ENCODE measurements around the gene CHAC1. TPM values are rescaled to one million over a fixed set of nuclear protein-coding genes. Genes with fewer than 3 reads are reported as not detected.

CHAC1 gene
- total and polyA plus RNA-seq, 4 donors = 0.17 to 11.9 (median 11.6) TPM

DNA sequence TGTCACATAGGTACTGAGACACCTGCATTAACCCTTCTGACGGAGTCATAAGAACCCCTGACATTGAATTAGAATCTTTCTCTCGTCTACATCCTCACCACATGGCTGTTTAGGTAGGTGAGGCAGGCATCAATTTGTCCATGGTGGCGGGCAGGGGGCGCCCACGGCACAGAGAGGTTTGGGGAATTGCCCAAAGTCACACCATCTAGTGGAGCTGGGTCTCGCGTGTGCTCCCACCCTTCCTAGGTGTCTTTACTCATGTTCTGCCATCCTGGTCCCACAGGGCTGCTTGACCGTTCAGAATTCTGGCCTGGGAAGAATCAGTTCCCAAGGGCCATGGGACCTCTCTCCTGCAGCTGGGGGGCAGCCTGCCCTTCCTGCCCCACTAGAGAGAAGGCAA, 38.8 kb upstream of the CHAC1 start:
- DNase-seq = no peak
- 84 to 89% methylated on average over 8 of the region's 8 CpGs for WGBS, 2 donors
- H3K4me1 ChIP-seq (ENCODE audit: control insufficient read depth in 5 of 5, insufficient read depth in 5 of 5, low read length in 5 of 5) = peaks cover 0 to 43% (median 24%) of the 10 kb centered on the region in 5 donors
- no peaks in the 10 kb centered on the region for H3K9me3 ChIP-seq (ENCODE audit: control insufficient read depth in 4 of 4, insufficient read depth in 3 of 4, low read length in 3 of 4)
- no peak overlapping the region for H3K4me3 ChIP-seq
- no peaks in the 10 kb centered on the region for H3K36me3 ChIP-seq (ENCODE audit: control insufficient read depth in 4 of 4, insufficient read depth in 4 of 4, low read length in 4 of 4)
- no peak overlapping the region for H3K9ac ChIP-seq (ENCODE audit: insufficient read depth in 1 of 2, low read length in 2 of 2)
- TF ChIP-seq, protein P1, sequence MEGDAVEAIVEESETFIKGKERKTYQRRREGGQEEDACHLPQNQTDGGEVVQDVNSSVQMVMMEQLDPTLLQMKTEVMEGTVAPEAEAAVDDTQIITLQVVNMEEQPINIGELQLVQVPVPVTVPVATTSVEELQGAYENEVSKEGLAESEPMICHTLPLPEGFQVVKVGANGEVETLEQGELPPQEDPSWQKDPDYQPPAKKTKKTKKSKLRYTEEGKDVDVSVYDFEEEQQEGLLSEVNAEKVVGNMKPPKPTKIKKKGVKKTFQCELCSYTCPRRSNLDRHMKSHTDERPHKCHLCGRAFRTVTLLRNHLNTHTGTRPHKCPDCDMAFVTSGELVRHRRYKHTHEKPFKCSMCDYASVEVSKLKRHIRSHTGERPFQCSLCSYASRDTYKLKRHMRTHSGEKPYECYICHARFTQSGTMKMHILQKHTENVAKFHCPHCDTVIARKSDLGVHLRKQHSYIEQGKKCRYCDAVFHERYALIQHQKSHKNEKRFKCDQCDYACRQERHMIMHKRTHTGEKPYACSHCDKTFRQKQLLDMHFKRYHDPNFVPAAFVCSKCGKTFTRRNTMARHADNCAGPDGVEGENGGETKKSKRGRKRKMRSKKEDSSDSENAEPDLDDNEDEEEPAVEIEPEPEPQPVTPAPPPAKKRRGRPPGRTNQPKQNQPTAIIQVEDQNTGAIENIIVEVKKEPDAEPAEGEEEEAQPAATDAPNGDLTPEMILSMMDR (IDR thresholded peaks at IDR 0.05; ENCODE audit: control extremely low read depth, extremely low read depth) = no peak
- no peaks in the 10 kb centered on the region for H3K27me3 ChIP-seq (ENCODE audit: control insufficient read depth in 3 of 3, insufficient read depth in 3 of 3, low read length in 2 of 3)
- ATAC-seq (ENCODE audit: insufficient read depth, low FRiP score) = no peak
- H3K27ac ChIP-seq (ENCODE audit: low read depth in 1 of 2, low read length in 1 of 2) = peak overlapping the region in 1 of 2 donors; percentile 77

DNA sequence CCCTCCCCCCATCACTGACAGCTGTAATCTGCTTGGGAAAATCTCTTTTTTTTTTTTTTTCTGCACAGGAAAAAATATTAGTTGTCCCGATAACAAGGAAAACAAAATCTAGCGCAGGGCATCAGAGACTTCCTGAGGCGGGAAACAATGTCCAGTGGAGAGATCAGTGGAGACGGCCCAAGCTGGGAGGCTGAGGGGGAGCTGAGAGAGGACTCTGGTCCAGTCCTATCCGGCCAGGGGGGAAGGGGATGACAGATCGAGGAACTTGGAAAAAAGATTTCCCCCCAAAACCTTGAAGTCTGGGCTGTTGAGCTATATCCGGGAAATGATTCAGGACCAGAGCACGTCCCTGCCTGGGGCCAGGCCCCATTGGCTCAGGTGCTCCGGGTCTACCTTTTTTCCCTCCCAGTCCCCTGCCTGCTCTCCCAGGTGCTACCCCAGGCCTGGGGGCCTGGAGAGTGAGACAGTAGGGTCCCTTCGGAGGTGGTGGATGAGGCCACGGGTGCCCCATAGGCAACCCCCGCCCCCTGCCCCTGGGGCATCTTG, 38.1 kb upstream of the CHAC1 start:
- H3K4me1 ChIP-seq (ENCODE audit: control insufficient read depth in 5 of 5, insufficient read depth in 5 of 5, low read length in 5 of 5) = peaks cover 0 to 35% (median 18%) of the 10 kb centered on the region in 5 donors

DNA sequence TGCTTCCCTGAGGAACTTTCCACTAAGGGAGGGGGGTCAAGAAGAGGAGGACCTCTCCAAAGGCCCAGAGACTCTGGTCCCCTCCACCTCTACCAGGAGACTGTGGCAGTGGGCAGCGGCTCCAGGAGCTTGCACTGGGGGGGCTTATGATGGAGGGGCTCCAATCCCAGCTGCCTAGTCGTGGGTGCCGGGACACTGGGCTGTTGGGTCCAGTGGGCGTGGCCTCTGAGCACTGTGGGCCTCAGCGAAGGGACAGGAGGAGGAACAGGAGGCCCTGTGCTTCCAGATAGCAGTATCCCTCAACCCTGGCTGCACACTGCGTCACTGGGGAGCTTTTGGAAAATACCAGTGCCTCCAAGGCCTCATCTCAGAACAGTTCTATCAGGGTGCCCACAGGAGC, 37.6 kb upstream of the CHAC1 start:
- Histone ChIP-seq H3K27ac (ENCODE audit: low read depth in 1 of 2, low read length in 1 of 2) (peak overlapping the region in 1 of 2 donors; percentile 49), H3K4me3 (no peak overlapping the region), H3K27me3 (ENCODE audit: control insufficient read depth in 3 of 3, insufficient read depth in 3 of 3, low read length in 2 of 3) (no peaks in the 10 kb centered on the region), H3K36me3 (ENCODE audit: control insufficient read depth in 4 of 4, insufficient read depth in 4 of 4, low read length in 4 of 4) (no peaks in the 10 kb centered on the region), H3K9me3 (ENCODE audit: control insufficient read depth in 4 of 4, insufficient read depth in 3 of 4, low read length in 3 of 4) (no peaks in the 10 kb centered on the region), H3K4me1 (ENCODE audit: control insufficient read depth in 5 of 5, insufficient read depth in 5 of 5, low read length in 5 of 5) (peaks cover 0 to 33% (median 14%) of the 10 kb centered on the region in 5 donors), H3K9ac (ENCODE audit: insufficient read depth in 1 of 2, low read length in 2 of 2) (no peak overlapping the region)
- WGBS, 2 donors = 66 to 67% methylated on average over 6 of the region's 6 CpGs
- DNase-seq (no peak), ATAC-seq (ENCODE audit: insufficient read depth, low FRiP score) (no peak)
- TF ChIP-seq, protein P1 (IDR thresholded peaks at IDR 0.05; ENCODE audit: control extremely low read depth, extremely low read depth) = no peak

More for the DNA sequence above, 38.1 kb upstream of the CHAC1 start:
- Histone ChIP-seq H3K27ac (ENCODE audit: low read depth in 1 of 2, low read length in 1 of 2) (peak overlapping the region in 1 of 2 donors; percentile 77), H3K4me3 (no peak overlapping the region), H3K9me3 (ENCODE audit: control insufficient read depth in 4 of 4, insufficient read depth in 3 of 4, low read length in 3 of 4) (no peaks in the 10 kb centered on the region), H3K36me3 (ENCODE audit: control insufficient read depth in 4 of 4, insufficient read depth in 4 of 4, low read length in 4 of 4) (no peaks in the 10 kb centered on the region), H3K9ac (ENCODE audit: insufficient read depth in 1 of 2, low read length in 2 of 2) (no peak overlapping the region), H3K27me3 (ENCODE audit: control insufficient read depth in 3 of 3, insufficient read depth in 3 of 3, low read length in 2 of 3) (no peaks in the 10 kb centered on the region)
- TF ChIP-seq, protein P1 (IDR thresholded peaks at IDR 0.05; ENCODE audit: control extremely low read depth, extremely low read depth) = no peak
- DNase-seq (no peak), ATAC-seq (ENCODE audit: insufficient read depth, low FRiP score) (no peak)
- WGBS, 2 donors = 72 to 80% methylated on average over 12 of the region's 12 CpGs

DNA sequence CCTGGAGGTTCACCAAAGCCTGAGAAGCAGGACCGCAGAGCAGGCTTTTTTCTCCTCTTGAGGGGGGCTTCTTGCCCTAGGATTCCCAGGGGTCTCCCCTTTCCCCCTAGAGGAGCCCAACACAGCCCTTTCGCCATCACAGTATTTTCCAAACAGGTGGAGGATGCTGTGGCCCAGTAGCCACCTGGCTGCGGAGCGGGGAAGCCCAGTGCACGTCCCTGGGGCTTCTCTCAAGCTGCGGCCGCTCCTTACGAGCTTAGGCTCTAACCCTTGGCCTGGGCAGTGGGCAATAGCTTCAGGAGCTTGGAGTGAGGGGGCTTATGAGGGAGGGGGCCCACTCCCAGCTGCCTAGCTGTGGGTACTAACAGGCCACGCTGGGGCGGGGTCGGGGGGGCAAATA, 35.7 kb upstream of the CHAC1 start:
- Histone ChIP-seq H3K4me3 (no peak overlapping the region), H3K9me3 (ENCODE audit: control insufficient read depth in 4 of 4, insufficient read depth in 3 of 4, low read length in 3 of 4) (no peaks in the 10 kb centered on the region), H3K9ac (ENCODE audit: insufficient read depth in 1 of 2, low read length in 2 of 2) (no peak overlapping the region), H3K27me3 (ENCODE audit: control insufficient read depth in 3 of 3, insufficient read depth in 3 of 3, low read length in 2 of 3) (no peaks in the 10 kb centered on the region), H3K4me1 (ENCODE audit: control insufficient read depth in 5 of 5, insufficient read depth in 5 of 5, low read length in 5 of 5) (peaks cover 0 to 23% (median 14%) of the 10 kb centered on the region in 5 donors), H3K36me3 (ENCODE audit: control insufficient read depth in 4 of 4, insufficient read depth in 4 of 4, low read length in 4 of 4) (no peaks in the 10 kb centered on the region), H3K27ac (ENCODE audit: low read depth in 1 of 2, low read length in 1 of 2) (peak overlapping the region; percentile 63 to 78)
- DNase-seq = no peak
- ATAC-seq (ENCODE audit: insufficient read depth, low FRiP score) = no peak
- TF ChIP-seq, protein P1 (IDR thresholded peaks at IDR 0.05; ENCODE audit: control extremely low read depth, extremely low read depth) = no peak
- WGBS, 2 donors = 68 to 72% methylated on average over 11 of the region's 11 CpGs
